Measurements from ENCODE around the gene RTRAF. TPM values are rescaled to one million over a fixed set of nuclear protein-coding genes. Genes with fewer than 3 reads are reported as not detected.

RTRAF gene
- total RNA-seq, 1 donor from 2014 or later: 168 TPM

GRCh38 chr14:52020161-52020714, 30.9 kb downstream of the RTRAF start:
- intact Hi-C loops (cut with micrococcal nuclease): loop anchor here (2.0 to 5.0 kb wide), 2 partner anchors 23 to 267 kb away; no protein-coding TSS in a partner anchor

GRCh38 chr14:52020866-52021717, 31.7 kb downstream of the RTRAF start:
- intact Hi-C loops (cut with micrococcal nuclease): loop anchor here (2.0 to 5.0 kb wide), 2 partner anchors 24 to 266 kb away; no protein-coding TSS in a partner anchor

GRCh38 chr14:52021957-52022600, 32.7 kb downstream of the RTRAF start:
- intact Hi-C loops (cut with micrococcal nuclease): loop anchor here (2.0 to 5.0 kb wide), 2 partner anchors 25 to 265 kb away; no protein-coding TSS in a partner anchor

- intact Hi-C loops (cut with micrococcal nuclease): loop anchor here (5.0 kb wide), 1 partner anchor 264 kb away; no protein-coding TSS in a partner anchor
Measured at GRCh38 chr14:52023518-52023917, 34.2 kb downstream of the RTRAF start.

GRCh38 chr14:52025310-52025709, 36.0 kb downstream of the RTRAF start:
- intact Hi-C loops (cut with micrococcal nuclease): no loop called here

- intact Hi-C loops (cut with micrococcal nuclease): no loop called here
Measured at GRCh38 chr14:52026017-52026660, 36.8 kb downstream of the RTRAF start.

- intact Hi-C loops (cut with micrococcal nuclease): no loop called here
Measured at GRCh38 chr14:52026901-52027300, 37.6 kb downstream of the RTRAF start.

GRCh38 chr14:52029881-52030280, 40.5 kb downstream of the RTRAF start:
- intact Hi-C loops (cut with micrococcal nuclease): no loop called here

GRCh38 chr14:52031781-52032180, 42.4 kb downstream of the RTRAF start:
- intact Hi-C loops (cut with micrococcal nuclease): no loop called here

GRCh38 chr14:52032204-52032801, 43.0 kb downstream of the RTRAF start:
- intact Hi-C loops (cut with micrococcal nuclease): no loop called here

GRCh38 chr14:52033101-52033642, 43.8 kb downstream of the RTRAF start:
- intact Hi-C loops (cut with micrococcal nuclease): no loop called here

GRCh38 chr14:52039124-52039815, 49.9 kb downstream of the RTRAF start:
- intact Hi-C loops (cut with micrococcal nuclease): no loop called here

GRCh38 chr14:52040598-52040997, 51.3 kb downstream of the RTRAF start:
- intact Hi-C loops (cut with micrococcal nuclease): no loop called here

GRCh38 chr14:52042371-52043289, 53.3 kb downstream of the RTRAF start:
- intact Hi-C loops (cut with micrococcal nuclease): loop anchor here (1.0 kb wide), 1 partner anchor 431 kb away; no protein-coding TSS in a partner anchor

GRCh38 chr14:52043690-52044089, 54.3 kb downstream of the RTRAF start:
- intact Hi-C loops (cut with micrococcal nuclease): loop anchor here (1.0 kb wide), 1 partner anchor 430 kb away; no protein-coding TSS in a partner anchor

- intact Hi-C loops (cut with micrococcal nuclease): no loop called here
Measured at GRCh38 chr14:52044791-52045522, 55.6 kb downstream of the RTRAF start.

- intact Hi-C loops (cut with micrococcal nuclease): no loop called here
Measured at GRCh38 chr14:52046376-52046917, 57.1 kb downstream of the RTRAF start.

GRCh38 chr14:52048116-52048515, 58.8 kb downstream of the RTRAF start:
- intact Hi-C loops (cut with micrococcal nuclease): no loop called here
